ENCODE data around the gene ACP7.

GRCh38 chr19:39126312-39127187, 42.4 kb downstream of the ACP7 start:
- TF ChIP-seq, protein P1, sequence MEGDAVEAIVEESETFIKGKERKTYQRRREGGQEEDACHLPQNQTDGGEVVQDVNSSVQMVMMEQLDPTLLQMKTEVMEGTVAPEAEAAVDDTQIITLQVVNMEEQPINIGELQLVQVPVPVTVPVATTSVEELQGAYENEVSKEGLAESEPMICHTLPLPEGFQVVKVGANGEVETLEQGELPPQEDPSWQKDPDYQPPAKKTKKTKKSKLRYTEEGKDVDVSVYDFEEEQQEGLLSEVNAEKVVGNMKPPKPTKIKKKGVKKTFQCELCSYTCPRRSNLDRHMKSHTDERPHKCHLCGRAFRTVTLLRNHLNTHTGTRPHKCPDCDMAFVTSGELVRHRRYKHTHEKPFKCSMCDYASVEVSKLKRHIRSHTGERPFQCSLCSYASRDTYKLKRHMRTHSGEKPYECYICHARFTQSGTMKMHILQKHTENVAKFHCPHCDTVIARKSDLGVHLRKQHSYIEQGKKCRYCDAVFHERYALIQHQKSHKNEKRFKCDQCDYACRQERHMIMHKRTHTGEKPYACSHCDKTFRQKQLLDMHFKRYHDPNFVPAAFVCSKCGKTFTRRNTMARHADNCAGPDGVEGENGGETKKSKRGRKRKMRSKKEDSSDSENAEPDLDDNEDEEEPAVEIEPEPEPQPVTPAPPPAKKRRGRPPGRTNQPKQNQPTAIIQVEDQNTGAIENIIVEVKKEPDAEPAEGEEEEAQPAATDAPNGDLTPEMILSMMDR (IDR thresholded peaks at IDR 0.05) = no peak
- no peak for TF ChIP-seq ZFX (IDR thresholded peaks at IDR 0.05; ENCODE audit: borderline replicate concordance)

All from 22Rv1 (cell line).